GM23338 (cell line): ENCODE data around the gene TUBGCP2. TPM values are rescaled to one million over a fixed set of nuclear protein-coding genes. Genes with fewer than 3 reads are reported as not detected.

ENCODE experiments used
- ATAC-seq: fragments of 200-7000 bp; cut with Tn5 transposase; 3 replicates; pipeline ENCODE4 v1.9.1; 2020
- DNase-seq: peaks from one replicate; pipeline ENCODE4 v3.0.0-alpha.2; 2015; ENCODE audit warnings: low spot score
- H2AFZ ChIP-seq: fragments of 200-600 bp; sonication (generic); 2 replicates; pipeline ENCODE4 v1.8.0; 2016; ENCODE audit warnings: antibody characterized with exemption, mild to moderate bottlenecking, moderate library complexity
- H3F3A ChIP-seq: fragments of 200-600 bp; sonication (generic); replicated peaks from 2 replicates; pipeline ENCODE4 v1.8.0; 2017; ENCODE audit warnings: antibody characterized with exemption, mixed run types, low read depth
- H3K27ac ChIP-seq: fragments of 200-600 bp; sonication (generic); 2 replicates; pipeline ENCODE4 v1.6.1; 2016; ENCODE audit warnings: low read depth
- H3K27me3 ChIP-seq: fragments of 200-600 bp; sonication (generic); 2 replicates; pipeline ENCODE4 v1.8.0; 2016; ENCODE audit warnings: mild to moderate bottlenecking, mixed run types, moderate library complexity; ENCODE audit not compliant: insufficient read depth
- H3K36me3 ChIP-seq: fragments of 200-600 bp; sonication (generic); 2 replicates; pipeline ENCODE4 v1.8.0; 2016; ENCODE audit warnings: mild to moderate bottlenecking; ENCODE audit not compliant: insufficient read depth
- H3K4me1 ChIP-seq: fragments of 200-600 bp; sonication (generic); 2 replicates; pipeline ENCODE4 v1.8.0; 2016; ENCODE audit warnings: mild to moderate bottlenecking, moderate library complexity; ENCODE audit not compliant: insufficient read depth
- H3K4me2 ChIP-seq: fragments of 200-600 bp; sonication (generic); 2 replicates; pipeline ENCODE4 v1.7.1; 2017; ENCODE audit warnings: mixed run types
- H3K4me3 ChIP-seq: fragments of 200-600 bp; sonication (generic); 2 replicates; pipeline ENCODE4 v1.6.1; 2016; ENCODE audit warnings: mixed run types
- H3K79me2 ChIP-seq: fragments of 200-600 bp; sonication (generic); replicated peaks from 2 replicates; pipeline ENCODE4 v1.8.0; 2017; ENCODE audit warnings: mild to moderate bottlenecking; ENCODE audit not compliant: insufficient read depth
- H3K9me2 ChIP-seq: fragments of 200-600 bp; sonication (generic); 2 replicates; pipeline ENCODE4 v1.8.0; 2017; ENCODE audit not compliant: insufficient read depth
- H4K20me1 ChIP-seq: fragments of 200-600 bp; sonication (generic); replicated peaks from 2 replicates; pipeline ENCODE4 v1.8.0; 2017; ENCODE audit warnings: mild to moderate bottlenecking; ENCODE audit not compliant: insufficient read depth
- H3K27ac Mint-ChIP-seq: 2 replicates; pipeline ENCODE4 v1.8.0; 2020; ENCODE audit warnings: inconsistent platforms, mild to moderate bottlenecking, moderate library complexity, mixed read lengths
- H3K27me3 Mint-ChIP-seq: 3 replicates; pipeline ENCODE4 v1.8.0; 2022; ENCODE audit warnings: low read depth, mild to moderate bottlenecking, moderate library complexity, mixed read lengths, inconsistent platforms; ENCODE audit not compliant: insufficient read depth, poor library complexity
- H3K36me3 Mint-ChIP-seq: 3 replicates; pipeline ENCODE4 v1.8.0; 2021; ENCODE audit warnings: low read depth, mild to moderate bottlenecking, inconsistent platforms, moderate library complexity, mixed read lengths
- H3K4me1 Mint-ChIP-seq: 3 replicates; pipeline ENCODE4 v1.8.0; 2020; ENCODE audit warnings: mild to moderate bottlenecking, inconsistent platforms, mixed read lengths
- H3K4me3 Mint-ChIP-seq: 3 replicates; pipeline ENCODE4 v1.8.0; 2021; ENCODE audit warnings: moderate library complexity, mild to moderate bottlenecking, inconsistent platforms, mixed read lengths
- H3K9me3 Mint-ChIP-seq: 3 replicates; pipeline ENCODE4 v1.8.0; 2020; ENCODE audit warnings: moderate library complexity, mild to moderate bottlenecking, inconsistent platforms, mixed read lengths
- CREB1 ChIP-seq: fragments of 250-450 bp; sonication (Bioruptor Pico); IDR thresholded peaks from 2 replicates; pipeline ENCODE4 v1.5.0; 2020; ENCODE audit warnings: low read depth, mild to moderate bottlenecking, moderate library complexity
- ETS1 ChIP-seq: IDR thresholded peaks from 2 replicates; pipeline ENCODE4 v1.6.1; 2016; ENCODE audit warnings: antibody characterized with exemption
- EZH2 ChIP-seq: fragments of 200-600 bp; sonication (generic); IDR thresholded peaks from one replicate; pipeline ENCODE4 v1.8.0; 2017; ENCODE audit warnings: antibody characterized with exemption, mild to moderate bottlenecking, low read depth; ENCODE audit not compliant: unreplicated experiment
- EZH2phosphoT487 ChIP-seq: fragments of 200-600 bp; sonication (generic); IDR thresholded peaks from one replicate; pipeline ENCODE4 v1.8.1; 2018; ENCODE audit warnings: antibody characterized with exemption; ENCODE audit not compliant: unreplicated experiment
- JUNB ChIP-seq: IDR thresholded peaks from one replicate; pipeline ENCODE4 v1.6.1; 2016; ENCODE audit warnings: antibody characterized with exemption; ENCODE audit not compliant: unreplicated experiment
- STAT1 ChIP-seq: IDR thresholded peaks from one replicate; pipeline ENCODE4 v1.6.1; 2016; ENCODE audit warnings: antibody characterized with exemption; ENCODE audit not compliant: unreplicated experiment
- polyA plus RNA-seq: library from polyadenylated mRNA; unstranded; fragments of >200 nt; fragmentation: Nextera tagmentation; extraction: Ambion mirVana; gene quantifications from 2 replicates; pipeline ENCODE4 v1.2.1, GENCODE V29; 2016
- total RNA-seq: library from RNA; depleted of rRNA; stranded (reverse); fragments of >200 nt; shearing (Covaris generic); gene quantifications from 2 replicates; pipeline ENCODE4 v1.2.3, GENCODE V29; 2014

TUBGCP2 gene
- total and polyA plus RNA-seq, 2 experiments from 2014 or later, result 59.6 to 67.7 TPM

GRCh38 chr10:133335246-133336117, 26.8 kb upstream of the TUBGCP2 start:
- TF ChIP-seq STAT1, result no peak
- TF ChIP-seq CREB1 (CRISPR knock-in tag), result peak; percentile 62; the same call in 1 of the 2 replicates
- no peak for TF ChIP-seq JUNB

GRCh38 chr10:133334503-133335245, 26.0 kb upstream of the TUBGCP2 start:
- H3K27me3 ChIP-seq, result peaks cover 69% of the 10 kb centered on the region

More at GRCh38 chr10:133335246-133336117, 26.8 kb upstream of the TUBGCP2 start:
- H3K4me3 Mint-ChIP-seq, result peak overlapping the region; percentile 47; the same call in 1 of the 3 replicates
- H3K27me3 Mint-ChIP-seq, result peaks cover 44% of the 10 kb centered on the region
- Histone ChIP-seq H3K27me3 (peaks cover 65% of the 10 kb centered on the region), H3F3A (0 out of 2 replicates have a peak, but pooled peaks cover 3% of the 10 kb centered on the region), H3K27ac (no peak overlapping the region), H3K4me1 (no peaks in the 10 kb centered on the region), H3K36me3 (no peaks in the 10 kb centered on the region), H2AFZ (peak overlapping the region; percentile 80; the same call in 1 of the 2 replicates), H3K4me2 (peak overlapping the region; percentile 80), H3K4me3 (peak overlapping the region; percentile 60), H4K20me1 (no peaks in the 10 kb centered on the region), H3K79me2 (no peaks in the 10 kb centered on the region), H3K9me2 (no peaks in the 10 kb centered on the region)
- peak; percentile 53 for ATAC-seq
- no peak overlapping the region for H3K27ac Mint-ChIP-seq
- peak; percentile 81 for DNase-seq
- H3K9me3 Mint-ChIP-seq, result peaks cover 17% of the 10 kb centered on the region
- no peaks in the 10 kb centered on the region; the same call in 1 of the 3 replicates for H3K36me3 Mint-ChIP-seq
- H3K4me1 Mint-ChIP-seq, result no peaks in the 10 kb centered on the region; the same call in 2 of the 3 replicates

More at GRCh38 chr10:133334503-133335245, 26.0 kb upstream of the TUBGCP2 start:
- Histone ChIP-seq H3K4me1 (no peaks in the 10 kb centered on the region), H3K79me2 (no peaks in the 10 kb centered on the region), H3K4me2 (peak overlapping the region; percentile 80), H2AFZ (peak overlapping the region; percentile 80; the same call in 1 of the 2 replicates), H4K20me1 (no peaks in the 10 kb centered on the region), H3K9me2 (no peaks in the 10 kb centered on the region), H3F3A (0 out of 2 replicates have a peak, but pooled peaks cover 3% of the 10 kb centered on the region), H3K36me3 (no peaks in the 10 kb centered on the region), H3K4me3 (peak overlapping the region; percentile 60), H3K27ac (no peak overlapping the region)
- Mint-ChIP-seq H3K4me3 (peak overlapping the region; percentile 70), H3K27me3 (peaks cover 49% of the 10 kb centered on the region), H3K4me1 (no peaks in the 10 kb centered on the region; the same call in 1 of the 3 replicates), H3K9me3 (peaks cover 17% of the 10 kb centered on the region), H3K36me3 (no peaks in the 10 kb centered on the region; the same call in 1 of the 3 replicates), H3K27ac (no peak overlapping the region)
- DNase-seq, result peak; percentile 60
- TF ChIP-seq EZH2 (peak; percentile 66), EZH2phosphoT487 (peak; percentile 52), ETS1 (no peak)
- peak; percentile 55 for ATAC-seq
